MM.1S (cell line): Measurements from ENCODE around the gene TECPR2.

ENCODE experiments used
- CTCF ChIP-seq: fragments of 300-600 bp; sonication (generic); IDR thresholded peaks from 2 replicates; pipeline ENCODE4 v1.5.1; 2016; ENCODE audit warnings: antibody characterized with exemption, low read length, mixed read lengths
- EZH2 ChIP-seq: fragments of 300-600 bp; sonication (generic); optimal IDR thresholded peaks from 2 replicates; pipeline ENCODE3; 2017; ENCODE audit warnings: low read depth, mild to moderate bottlenecking, antibody characterized with exemption, low read length, mixed read lengths
- EZH2phosphoT487 ChIP-seq: fragments of 300-600 bp; sonication (generic); IDR thresholded peaks from 2 replicates; pipeline ENCODE4 v1.6.1; 2018; ENCODE audit warnings: antibody characterized with exemption, low read length

- TF ChIP-seq CTCF (no peak), EZH2phosphoT487 (no peak), EZH2 (no peak)
These were observed 82.3 kb downstream of the TECPR2 start for GRCh38 chr14:102445066-102445465.
